Liver (tissue), 9 donors: Measurements from ENCODE around the gene TRAIP. TPM values are rescaled to one million over a fixed set of nuclear protein-coding genes. Genes with fewer than 3 reads are reported as not detected.

Experiments used
- DNase-seq: peaks from one replicate; pipeline ENCODE4 v3.0.0-alpha.2; 2017; ENCODE audit warnings: low spot score
- H3K27ac ChIP-seq, 2 donors: one replicate each; pipeline ENCODE4 v1.7.0; 2013; ENCODE audit warnings: inconsistent platforms in 2 of 2, low read length in 2 of 2, control low read depth in 1 of 2, low read depth in 1 of 2, mild to moderate bottlenecking in 1 of 2
- H3K27me3 ChIP-seq, 4 donors: one replicate each; pipeline versions ENCODE4 v1.6.1 to v1.7.0; 2013; ENCODE audit warnings: low read length in 3 of 4, inconsistent platforms in 1 of 4, mild to moderate bottlenecking in 1 of 4, moderate library complexity in 1 of 4; ENCODE audit not compliant: control insufficient read depth in 4 of 4, insufficient read depth in 4 of 4
- H3K36me3 ChIP-seq, 4 donors: one replicate each; pipeline versions ENCODE4 v1.6.1 to v1.7.0; 2013; ENCODE audit warnings: low read length in 3 of 4, mild to moderate bottlenecking in 3 of 4, low read depth in 1 of 4, moderate library complexity in 1 of 4; ENCODE audit not compliant: control insufficient read depth in 4 of 4, insufficient read depth in 3 of 4
- H3K4me1 ChIP-seq, 4 donors: one replicate each; pipeline versions ENCODE4 v1.6.1 to v1.7.0; 2013; ENCODE audit warnings: low read length in 3 of 4, mild to moderate bottlenecking in 3 of 4, moderate library complexity in 1 of 4; ENCODE audit not compliant: control insufficient read depth in 4 of 4, insufficient read depth in 4 of 4
- H3K4me3 ChIP-seq, 3 donors: one replicate each; pipeline versions ENCODE4 v1.6.1 to v1.7.0; 2013; ENCODE audit warnings: low read length in 3 of 3, control low read depth in 1 of 3, low read depth in 1 of 3, mild to moderate bottlenecking in 1 of 3
- H3K9ac ChIP-seq, 2 donors: one replicate each; pipeline ENCODE4 v1.7.0; 2013; ENCODE audit warnings: low read length in 2 of 2, mild to moderate bottlenecking in 2 of 2, moderate library complexity in 2 of 2, control low read depth in 1 of 2, low read depth in 1 of 2
- H3K9me3 ChIP-seq, 4 donors: one replicate each; pipeline versions ENCODE4 v1.6.1 to v1.7.0; 2013; ENCODE audit warnings: low read length in 3 of 4; ENCODE audit not compliant: control insufficient read depth in 4 of 4
- ATF3 ChIP-seq: IDR thresholded peaks from 2 replicates; pipeline ENCODE4 v1.6.1; 2016; ENCODE audit warnings: antibody characterized with exemption
- CTCF ChIP-seq: fragments of 150-350 bp; IDR thresholded peaks from 2 replicates; pipeline ENCODE4 v1.5.1; 2017; ENCODE audit warnings: improper control_type of control experiment, low read depth, low read length; ENCODE audit not compliant: missing input control
- EGR1 ChIP-seq, 2 donors: IDR thresholded peaks; 2 replicates each; pipeline ENCODE4 v1.6.1; 2016 to 2018; ENCODE audit warnings: antibody characterized with exemption in 2 of 2, low read depth in 2 of 2
- FOXA1 ChIP-seq: IDR thresholded peaks from 2 replicates; pipeline ENCODE4 v1.6.1; 2016; ENCODE audit warnings: antibody characterized with exemption
- FOXA2 ChIP-seq: IDR thresholded peaks from 2 replicates; pipeline ENCODE4 v1.6.1; 2016; ENCODE audit warnings: antibody characterized with exemption
- GABPA ChIP-seq, 2 donors: IDR thresholded peaks in 1 of 2; conservative IDR thresholded peaks in 1 of 2; 2 replicates each; pipeline ENCODE4 v1.6.1; 2016; ENCODE audit warnings: antibody characterized with exemption in 2 of 2, mild to moderate bottlenecking in 1 of 2, moderate library complexity in 1 of 2
- HNF4G ChIP-seq: IDR thresholded peaks from 2 replicates; pipeline ENCODE4 v1.6.1; 2016; ENCODE audit warnings: antibody characterized with exemption
- NR2F2 ChIP-seq: IDR thresholded peaks from 2 replicates; pipeline ENCODE4 v1.6.1; 2016; ENCODE audit warnings: antibody characterized with exemption
- RAD21 ChIP-seq, 2 donors: IDR thresholded peaks; 2 replicates each; pipeline ENCODE4 v1.6.1; 2016; ENCODE audit warnings: antibody characterized with exemption in 2 of 2, mild to moderate bottlenecking in 2 of 2
- RXRA ChIP-seq, 2 donors: IDR thresholded peaks; 2 replicates each; pipeline ENCODE4 v1.6.1; 2017 to 2018; ENCODE audit warnings: antibody characterized with exemption in 2 of 2, mild to moderate bottlenecking in 1 of 2
- SP1 ChIP-seq: IDR thresholded peaks from 2 replicates; pipeline ENCODE4 v1.6.1; 2018; ENCODE audit warnings: antibody characterized with exemption, mild to moderate bottlenecking
- TAF1 ChIP-seq: conservative IDR thresholded peaks from 2 replicates; pipeline ENCODE4 v1.6.1; 2016; ENCODE audit warnings: antibody characterized with exemption, mild to moderate bottlenecking
- ZBTB33 ChIP-seq: IDR thresholded peaks from 2 replicates; pipeline ENCODE4 v1.6.1; 2016; ENCODE audit warnings: antibody characterized with exemption
- WGBS: extraction: QIAGEN DNeasy Blood & Tissue Kit; methylation state at CpG from one replicate; pipeline ENCODE4 v1.1.7; 2013; 5-methylcytosine and 5-hydroxymethylcytosine counted together
- polyA plus RNA-seq, 2 donors: library from polyadenylated mRNA; stranded (reverse) in 1 of 2; unstranded in 1 of 2; fragments of 200-250 nt in 1 of 2; fragments of >200 nt in 1 of 2; fragmentation: Nextera tagmentation in 1 of 2; extraction: Ambion mirVana in 1 of 2; gene quantifications; one replicate each; pipeline versions ENCODE4 v1.2.1 to v1.2.3, GENCODE V29; 2013 to 2015
- total RNA-seq, 2 donors: library from RNA; depleted of rRNA; stranded (reverse); fragments of >200 nt; gene quantifications; one replicate each; pipeline ENCODE4 v1.2.3, GENCODE V29; 2014
- TF ChIP-seq, protein P1 (sequence below): IDR thresholded peaks from 2 replicates; pipeline ENCODE4 v1.6.1; 2016; ENCODE audit warnings: antibody characterized with exemption
- TF ChIP-seq, protein P2 (sequence below): IDR thresholded peaks from 2 replicates; pipeline ENCODE4 v1.6.1; 2016; ENCODE audit warnings: antibody characterized with exemption, mild to moderate bottlenecking
- donor health status: healthy.
- donor health status: healthy.
- donor health status: healthy.
- donor health status: healthy.
- donor health status: healthy.

TRAIP gene
- total and polyA plus RNA-seq, 4 donors: 0.42 to 7.9 (median 0.64) TPM

GRCh38 chr3:49882166-49882565 lies 25.8 kb upstream of the TRAIP start:
- Histone ChIP-seq H3K36me3 (no peaks in the 10 kb centered on the region), H3K9ac (no peak overlapping the region), H3K4me1 (peaks cover 0 to 9% (median 0%) of the 10 kb centered on the region in 4 donors), H3K4me3 (no peak overlapping the region), H3K27ac (peak overlapping the region in 1 of 2 donors; percentile 7), H3K9me3 (no peaks in the 10 kb centered on the region), H3K27me3 (no peaks in the 10 kb centered on the region)
- no peak for TF ChIP-seq ATF3
- no peak for TF ChIP-seq GABPA (IDR thresholded peaks at IDR 0.05 in 1 of 2, conservative IDR thresholded peaks at IDR 0.05 in 1 of 2)
- TF ChIP-seq HNF4G: no peak
- TF ChIP-seq, protein P1, sequence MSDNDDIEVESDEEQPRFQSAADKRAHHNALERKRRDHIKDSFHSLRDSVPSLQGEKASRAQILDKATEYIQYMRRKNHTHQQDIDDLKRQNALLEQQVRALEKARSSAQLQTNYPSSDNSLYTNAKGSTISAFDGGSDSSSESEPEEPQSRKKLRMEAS: no peak
- TF ChIP-seq CTCF: no peak
- no peak for TF ChIP-seq EGR1 (IDR thresholded peaks at IDR 0.05; ENCODE audit: low read depth in 2 of 2)
- TF ChIP-seq NR2F2: peak; percentile 31
- peak; percentile 41 to 42 for TF ChIP-seq RXRA (IDR thresholded peaks at IDR 0.05)
- TF ChIP-seq ZBTB33: no peak
- TF ChIP-seq TAF1: no peak
- TF ChIP-seq, protein P2, sequence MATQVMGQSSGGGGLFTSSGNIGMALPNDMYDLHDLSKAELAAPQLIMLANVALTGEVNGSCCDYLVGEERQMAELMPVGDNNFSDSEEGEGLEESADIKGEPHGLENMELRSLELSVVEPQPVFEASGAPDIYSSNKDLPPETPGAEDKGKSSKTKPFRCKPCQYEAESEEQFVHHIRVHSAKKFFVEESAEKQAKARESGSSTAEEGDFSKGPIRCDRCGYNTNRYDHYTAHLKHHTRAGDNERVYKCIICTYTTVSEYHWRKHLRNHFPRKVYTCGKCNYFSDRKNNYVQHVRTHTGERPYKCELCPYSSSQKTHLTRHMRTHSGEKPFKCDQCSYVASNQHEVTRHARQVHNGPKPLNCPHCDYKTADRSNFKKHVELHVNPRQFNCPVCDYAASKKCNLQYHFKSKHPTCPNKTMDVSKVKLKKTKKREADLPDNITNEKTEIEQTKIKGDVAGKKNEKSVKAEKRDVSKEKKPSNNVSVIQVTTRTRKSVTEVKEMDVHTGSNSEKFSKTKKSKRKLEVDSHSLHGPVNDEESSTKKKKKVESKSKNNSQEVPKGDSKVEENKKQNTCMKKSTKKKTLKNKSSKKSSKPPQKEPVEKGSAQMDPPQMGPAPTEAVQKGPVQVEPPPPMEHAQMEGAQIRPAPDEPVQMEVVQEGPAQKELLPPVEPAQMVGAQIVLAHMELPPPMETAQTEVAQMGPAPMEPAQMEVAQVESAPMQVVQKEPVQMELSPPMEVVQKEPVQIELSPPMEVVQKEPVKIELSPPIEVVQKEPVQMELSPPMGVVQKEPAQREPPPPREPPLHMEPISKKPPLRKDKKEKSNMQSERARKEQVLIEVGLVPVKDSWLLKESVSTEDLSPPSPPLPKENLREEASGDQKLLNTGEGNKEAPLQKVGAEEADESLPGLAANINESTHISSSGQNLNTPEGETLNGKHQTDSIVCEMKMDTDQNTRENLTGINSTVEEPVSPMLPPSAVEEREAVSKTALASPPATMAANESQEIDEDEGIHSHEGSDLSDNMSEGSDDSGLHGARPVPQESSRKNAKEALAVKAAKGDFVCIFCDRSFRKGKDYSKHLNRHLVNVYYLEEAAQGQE: no peak
- no peak for TF ChIP-seq FOXA2
- TF ChIP-seq FOXA1: no peak
- no peak for TF ChIP-seq RAD21 (IDR thresholded peaks at IDR 0.05)
- WGBS: 36% methylated on average over 6 of the region's 6 CpGs
- no peak for DNase-seq

GRCh38 chr3:49880581-49881315 lies 24.4 kb upstream of the TRAIP start:
- no peak for DNase-seq
- Histone ChIP-seq H3K9ac (no peak overlapping the region), H3K4me1 (peaks cover 0 to 9% (median 0%) of the 10 kb centered on the region in 4 donors), H3K4me3 (no peak overlapping the region), H3K27ac (no peak overlapping the region), H3K27me3 (no peaks in the 10 kb centered on the region), H3K9me3 (no peaks in the 10 kb centered on the region), H3K36me3 (no peaks in the 10 kb centered on the region)
- WGBS: 65% methylated on average over 6 of the region's 6 CpGs
- no peak for TF ChIP-seq NR2F2
- no peak for TF ChIP-seq GABPA (IDR thresholded peaks at IDR 0.05 in 1 of 2, conservative IDR thresholded peaks at IDR 0.05 in 1 of 2)
- no peak for TF ChIP-seq RXRA (IDR thresholded peaks at IDR 0.05)
- no peak for TF ChIP-seq SP1
- no peak for TF ChIP-seq ZBTB33
- TF ChIP-seq, protein P2: no peak
